Placental pericyte (primary cell): ENCODE data around the gene NID2. TPM values are rescaled to one million over a fixed set of nuclear protein-coding genes. Genes with fewer than 3 reads are reported as not detected.

Source experiments
- total RNA-seq: library from RNA; depleted of rRNA; stranded (reverse); fragments of >200 nt; gene quantifications from 2 replicates; pipeline ENCODE4 v1.2.3, GENCODE V29; 2012

Gene NID2
- 237 and 855 TPM in 2 replicates for total RNA-seq

GRCh38 chr14:52068615-52069306, at the start of gene NID2:
NID2 (minus strand) TSS chr14:52069059; CDS start chr14:52068994, 65 bp downstream.

GRCh38 chr14:51989293-51990234, 79.3 kb downstream of the NID2 start, which contains the start of gene RTRAF:
RTRAF (plus strand) TSS chr14:51989546; CDS start chr14:51989640, 94 bp downstream.

Other genes with a start within 250 kb of the NID2 start
- 15.3 and 33.1 TPM in 2 replicates for gene GNG2, start 208.4 kb downstream of the NID2 start, total RNA-seq
- 64.7 and 81.0 TPM in 2 replicates for gene RTRAF, start 79.5 kb downstream of the NID2 start, total RNA-seq
- gene PTGDR, start 198.6 kb upstream of the NID2 start, total RNA-seq = under 0.01 and 2.0 TPM in 2 replicates
- gene PTGER2, start 245.3 kb upstream of the NID2 start, total RNA-seq = 6.3 and 9.7 TPM in 2 replicates